ENCODE results near the gene PIN4.
"Not testable (repeated sequence)": the region's sequence is repeated elsewhere in the genome, so short reads cannot be mapped to it uniquely, and the experiment has no call there.

The PIN4 gene

GRCh38 chrX:72202792-72203401 lies 21.3 kb downstream of the PIN4 start:
- no peak for DNase-seq

DNA sequence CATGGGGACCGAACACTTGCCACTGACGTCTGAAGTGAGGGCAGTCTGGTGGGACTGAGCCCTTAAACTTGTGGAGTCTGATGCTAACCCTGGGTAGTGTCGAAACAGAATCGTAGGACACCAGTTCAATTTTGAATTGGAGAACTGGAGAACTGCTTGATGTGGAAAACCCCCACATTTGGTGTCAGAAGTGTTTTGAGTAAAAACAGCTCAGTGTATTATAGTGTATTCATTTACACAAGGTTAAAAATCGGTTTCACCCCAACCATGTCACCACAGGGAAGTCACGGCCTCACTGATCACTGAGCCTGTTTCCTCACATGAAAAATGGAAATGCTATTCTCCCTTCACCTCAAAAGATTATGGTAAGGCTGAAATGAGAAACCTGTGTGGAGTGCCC lies 21.9 kb downstream of the PIN4 start:
- no peak for DNase-seq

GRCh38 chrX:72205706-72206105 lies 24.1 kb downstream of the PIN4 start:
- DNase-seq, result no peak

DNA sequence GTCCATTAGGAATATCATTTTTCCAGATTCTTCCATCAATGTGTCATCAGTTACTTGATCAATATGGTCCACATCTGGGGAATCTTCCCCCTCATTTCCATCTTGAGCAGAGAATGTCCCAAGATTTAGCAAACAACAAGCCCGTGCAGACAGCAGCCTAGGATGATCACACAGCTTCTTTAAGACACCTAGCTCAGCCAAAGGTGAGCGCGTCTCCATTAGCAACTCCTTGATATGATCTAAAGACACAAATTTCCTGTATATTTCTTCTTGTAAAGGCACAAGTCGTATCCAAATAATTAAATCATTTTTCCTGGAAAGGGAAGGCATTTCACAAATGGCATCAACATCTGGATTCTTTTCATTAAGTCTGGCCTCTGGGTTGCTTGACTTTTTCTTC lies 25.8 kb downstream of the PIN4 start:
- DNase-seq, result no peak

DNA sequence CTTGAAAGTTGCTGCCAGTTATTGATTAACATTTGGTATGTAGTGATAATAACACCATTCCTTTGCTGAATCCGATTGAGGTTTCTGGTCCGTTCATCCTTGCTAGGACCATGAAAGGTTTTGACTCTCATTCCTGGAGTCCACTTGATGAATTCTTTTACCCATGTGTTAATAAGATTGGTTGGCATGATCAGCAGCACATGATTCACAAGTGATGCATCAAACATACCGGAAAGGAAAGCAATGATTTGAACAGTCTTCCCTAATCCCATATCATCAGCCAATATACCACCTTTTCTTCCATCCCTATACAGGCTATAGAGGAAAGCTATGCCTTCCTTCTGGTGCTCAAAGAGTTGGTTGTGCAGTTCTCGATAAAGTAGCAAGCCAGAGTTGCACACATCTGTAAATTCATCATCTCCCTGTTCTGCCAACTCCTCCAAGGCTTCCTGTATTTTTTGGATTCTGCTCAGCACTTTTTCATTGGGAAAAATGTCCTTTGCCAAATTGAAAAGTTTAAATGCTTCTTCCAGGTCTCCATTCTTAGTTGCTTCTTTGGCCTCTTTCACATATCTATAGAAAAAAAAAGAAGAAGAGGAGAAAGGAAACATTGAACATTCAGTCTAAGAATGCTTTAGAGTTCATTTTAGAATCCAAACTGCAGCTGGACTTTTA lies 26.7 kb downstream of the PIN4 start:
- DNase-seq, result no peak

GRCh38 chrX:72216973-72217372 lies 35.4 kb downstream of the PIN4 start:
- DNase-seq, result no peak

GRCh38 chrX:72220375-72220774 lies 38.8 kb downstream of the PIN4 start:
- not testable (repeated sequence) for DNase-seq

DNA sequence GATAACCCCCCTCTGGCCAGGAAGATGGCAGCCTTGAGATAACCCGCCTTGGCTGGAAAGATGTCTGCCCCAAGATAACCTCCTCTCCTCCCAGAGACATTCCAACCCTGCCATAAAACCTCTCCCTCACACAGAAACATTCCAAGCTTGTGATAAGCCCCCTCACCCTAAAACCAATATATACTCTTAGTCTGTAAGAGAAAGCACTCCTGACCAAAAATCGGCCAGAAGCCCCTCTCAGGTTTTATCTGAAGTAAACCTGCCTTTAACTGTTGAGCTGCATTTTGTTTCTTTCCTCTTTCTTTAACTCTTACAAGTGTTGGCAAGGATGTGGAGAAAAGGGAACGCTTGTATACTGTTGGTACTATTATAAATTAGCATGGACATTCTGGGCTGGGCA lies 48.7 kb downstream of the PIN4 start:
- no peak for DNase-seq

- no peak for DNase-seq
Measured at GRCh38 chrX:72236841-72237240, 55.3 kb downstream of the PIN4 start.

- no peak for DNase-seq
Measured at GRCh38 chrX:72238183-72238582, 56.6 kb downstream of the PIN4 start.

DNA sequence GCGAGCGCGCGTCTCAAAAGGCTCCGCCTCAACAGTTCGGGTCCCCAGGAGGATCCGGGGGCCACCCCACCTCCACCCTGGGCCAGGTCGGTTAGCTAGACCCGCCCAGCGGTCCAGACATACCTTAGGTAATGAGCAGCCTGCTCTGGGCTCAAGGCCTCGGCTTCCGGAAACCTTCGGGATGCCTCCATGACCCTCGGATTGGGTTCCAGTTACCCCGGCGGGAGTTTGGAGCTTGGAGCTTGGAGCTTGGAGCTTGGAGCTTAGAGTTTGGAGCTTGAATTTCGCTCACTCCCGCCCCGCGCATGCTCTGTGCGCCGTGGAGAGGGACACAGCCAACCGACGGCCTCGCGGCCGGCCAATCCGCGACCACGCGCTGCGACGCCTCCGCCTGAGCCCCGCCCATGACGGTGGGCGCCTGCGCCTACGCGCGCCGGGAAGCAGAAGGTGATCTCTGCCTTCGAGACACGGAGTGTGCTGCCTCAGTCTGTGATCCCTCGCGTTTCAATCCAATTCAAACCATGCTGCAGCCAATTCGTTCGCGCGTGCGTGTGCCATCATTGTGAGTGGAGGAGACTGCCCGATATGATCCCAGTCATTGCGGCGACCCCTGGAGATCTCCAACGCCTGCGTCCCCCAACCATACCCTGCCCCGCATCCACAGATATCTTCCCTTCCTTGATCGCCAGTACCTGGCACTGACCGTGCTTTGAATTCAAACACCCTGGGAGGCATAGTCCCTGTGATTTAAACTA lies 57.3 kb downstream of the PIN4 start, which contains the start of gene ERCC6L:
Gene ERCC6L, minus strand, starts transcription at position 307 of the 755 bp plus-strand sequence. Its CDS starts 116 bp downstream, at position 191.
- no peak for DNase-seq

DNA sequence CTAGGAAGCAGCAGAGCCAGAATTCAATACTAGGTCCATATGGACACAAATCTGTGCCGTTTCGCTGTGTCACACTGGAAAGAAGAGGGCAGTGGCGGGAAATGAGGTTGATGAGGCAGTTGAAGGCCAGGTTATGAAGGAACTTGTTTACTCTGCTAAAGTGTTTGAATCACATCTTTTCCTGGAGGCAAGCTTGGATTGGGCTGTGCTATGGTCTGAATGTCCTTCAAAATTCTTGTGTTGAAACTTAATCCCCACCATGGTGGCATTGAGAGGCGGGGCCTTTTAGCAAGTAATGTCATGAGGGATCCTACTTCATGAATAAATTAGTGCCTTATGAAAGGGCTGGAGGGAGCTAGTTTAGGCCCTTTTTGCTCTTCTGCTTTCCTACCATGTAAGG lies 59.4 kb downstream of the PIN4 start:
- DNase-seq, result no peak

GRCh38 chrX:72243472-72243871 lies 61.9 kb downstream of the PIN4 start:
- no peak for DNase-seq

GRCh38 chrX:72245461-72246089 lies 64.0 kb downstream of the PIN4 start:
- DNase-seq, result no peak

GRCh38 chrX:72247206-72247942 lies 65.8 kb downstream of the PIN4 start:
- no peak for DNase-seq
